OCI-LY1 (cell line): ENCODE data around the gene RABGAP1L.

Source experiments
- H2AFZ ChIP-seq: fragments of 200-600 bp; sonication (generic), shearing (Covaris generic); 2 replicates; pipeline ENCODE4 v1.6.0; 2014; ENCODE audit warnings: antibody characterized with exemption, mild to moderate bottlenecking, low read length
- H3F3A ChIP-seq: fragments of 200-600 bp; sonication (generic), shearing (Covaris generic); 2 replicates; pipeline ENCODE4 v1.6.0; 2014; ENCODE audit warnings: mild to moderate bottlenecking, antibody characterized with exemption, low read length, moderate library complexity; ENCODE audit not compliant: insufficient read depth
- H3K27ac ChIP-seq: fragments of 200-600 bp; sonication (generic); 2 replicates; pipeline ENCODE4 v1.5.1; 2014; ENCODE audit warnings: low read length, mixed run types, mild to moderate bottlenecking, low read depth; ENCODE audit not compliant: poor library complexity, severe bottlenecking
- H3K27me3 ChIP-seq: fragments of 200-600 bp; sonication (generic); 2 replicates; pipeline ENCODE4 v1.6.0; 2014; ENCODE audit warnings: antibody characterized with exemption, mild to moderate bottlenecking, low read length, moderate library complexity; ENCODE audit not compliant: insufficient read depth
- H3K36me3 ChIP-seq: fragments of 200-600 bp; sonication (generic); 2 replicates; pipeline ENCODE4 v1.6.1; 2014; ENCODE audit warnings: mild to moderate bottlenecking, antibody characterized with exemption, low read length, moderate library complexity, mixed read lengths; ENCODE audit not compliant: insufficient read depth
- H3K4me1 ChIP-seq: fragments of 200-600 bp; sonication (generic); 2 replicates; pipeline ENCODE4 v1.5.1; 2014; ENCODE audit warnings: mild to moderate bottlenecking, low read length, moderate library complexity; ENCODE audit not compliant: insufficient read depth, severe bottlenecking
- H3K4me2 ChIP-seq: fragments of 200-600 bp; sonication (generic), shearing (Covaris generic); 2 replicates; pipeline ENCODE4 v1.6.1; 2014; ENCODE audit warnings: low read length
- H3K4me3 ChIP-seq: fragments of 200-600 bp; sonication (generic); 2 replicates; pipeline ENCODE4 v1.5.1; 2014; ENCODE audit warnings: low read length, low read depth, mild to moderate bottlenecking, mixed read lengths; ENCODE audit not compliant: poor library complexity, severe bottlenecking
- H3K79me2 ChIP-seq: fragments of 200-600 bp; shearing (Covaris generic); 2 replicates; pipeline ENCODE4 v1.6.1; 2016; ENCODE audit warnings: mixed run types, low read length, mixed read lengths; ENCODE audit not compliant: insufficient read depth
- H3K9ac ChIP-seq: fragments of 200-600 bp; sonication (generic), shearing (Covaris generic); 2 replicates; pipeline ENCODE4 v1.6.1; 2014; ENCODE audit warnings: mild to moderate bottlenecking, low read length, mixed read lengths
- H3K9me2 ChIP-seq: fragments of 200-600 bp; sonication (generic), shearing (Covaris generic); 2 replicates; pipeline ENCODE4 v1.6.1; 2014; ENCODE audit warnings: low read depth, mild to moderate bottlenecking, low read length, mixed read lengths
- H3K9me3 ChIP-seq: fragments of 200-600 bp; shearing (Covaris generic); 2 replicates; pipeline ENCODE4 v1.6.1; 2014; ENCODE audit warnings: low read length, mixed read lengths
- H4K20me1 ChIP-seq: fragments of 200-600 bp; sonication (generic), shearing (Covaris generic); 2 replicates; pipeline ENCODE4 v1.6.0; 2016; ENCODE audit warnings: mild to moderate bottlenecking, low read length; ENCODE audit not compliant: insufficient read depth
- CTCF ChIP-seq: fragments of 200-600 bp; sonication (generic), shearing (Covaris generic); IDR thresholded peaks from 2 replicates; pipeline ENCODE4 v1.5.1; 2017; ENCODE audit warnings: mild to moderate bottlenecking, antibody characterized with exemption, low read length, moderate library complexity, mixed read lengths
- EZH2 ChIP-seq: fragments of 200-600 bp; sonication (generic), shearing (Covaris generic); IDR thresholded peaks from 2 replicates; pipeline ENCODE4 v1.8.0; 2017; ENCODE audit warnings: borderline replicate concordance, mixed run types, mild to moderate bottlenecking, antibody characterized with exemption, low read length, moderate library complexity, mixed read lengths

RABGAP1L gene

GRCh38 chr1:174376030-174376429, 216.7 kb downstream of the RABGAP1L start:
- Histone ChIP-seq H3K4me3 (no peak overlapping the region), H3K9me3 (no peaks in the 10 kb centered on the region), H3K4me1 (no peaks in the 10 kb centered on the region), H4K20me1 (no peaks in the 10 kb centered on the region), H3K27me3 (no peaks in the 10 kb centered on the region), H3K9me2 (no peaks in the 10 kb centered on the region), H3K4me2 (no peak overlapping the region), H3K27ac (no peak overlapping the region), H3F3A (no peaks in the 10 kb centered on the region), H3K36me3 (peaks cover 40% of the 10 kb centered on the region), H3K9ac (no peak overlapping the region), H3K79me2 (no peaks in the 10 kb centered on the region), H2AFZ (no peak overlapping the region)
- no peak for TF ChIP-seq CTCF
- no peak for TF ChIP-seq EZH2

- Histone ChIP-seq H4K20me1 (no peaks in the 10 kb centered on the region), H3K9ac (no peak overlapping the region), H2AFZ (no peak overlapping the region), H3K4me1 (no peaks in the 10 kb centered on the region), H3K9me3 (no peaks in the 10 kb centered on the region), H3K27me3 (no peaks in the 10 kb centered on the region), H3F3A (no peaks in the 10 kb centered on the region), H3K9me2 (no peaks in the 10 kb centered on the region), H3K27ac (no peak overlapping the region), H3K36me3 (peaks cover 36% of the 10 kb centered on the region), H3K79me2 (no peaks in the 10 kb centered on the region; the same call in 1 of the 2 replicates), H3K4me3 (no peak overlapping the region), H3K4me2 (no peak overlapping the region)
- TF ChIP-seq EZH2 (no peak), CTCF (no peak)
Measured at GRCh38 chr1:174391716-174392115, 232.4 kb downstream of the RABGAP1L start.

- H3K9me2 ChIP-seq, result no peaks in the 10 kb centered on the region
- TF ChIP-seq CTCF (no peak), EZH2 (no peak)
Measured at GRCh38 chr1:174393885-174394284, 234.6 kb downstream of the RABGAP1L start.

More at GRCh38 chr1:174393885-174394284, 234.6 kb downstream of the RABGAP1L start:
- Histone ChIP-seq H3K36me3 (peaks cover 49% of the 10 kb centered on the region), H3K27me3 (no peaks in the 10 kb centered on the region), H3F3A (no peaks in the 10 kb centered on the region), H3K27ac (no peak overlapping the region), H3K4me1 (no peaks in the 10 kb centered on the region), H4K20me1 (no peaks in the 10 kb centered on the region), H3K9ac (no peak overlapping the region), H3K4me3 (no peak overlapping the region), H3K4me2 (no peak overlapping the region), H3K79me2 (no peaks in the 10 kb centered on the region; the same call in 1 of the 2 replicates), H3K9me3 (no peaks in the 10 kb centered on the region), H2AFZ (no peak overlapping the region)
